Frontal cortex (tissue), 4 donors: ENCODE results near the gene SEMA3A. TPM values are rescaled to one million over a fixed set of nuclear protein-coding genes. Genes with fewer than 3 reads are reported as not detected.
"Not testable (repeated sequence)": the region's sequence is repeated elsewhere in the genome, so short reads cannot be mapped to it uniquely, and the experiment has no call there.

Experiments
- DNase-seq, 2 donors: peaks; one replicate each; pipeline ENCODE4 v3.0.0; 2012; ENCODE audit warnings: low spot score in 2 of 2
- FAIRE-seq: peaks from 2 replicates; lab custom pipeline; 2012; peaks lifted over from hg19 to GRCh38; lab: Jason Lieb, UNC
- total RNA-seq: library from RNA; depleted of rRNA; stranded (reverse); fragments of >200 nt; gene quantifications from one replicate; pipeline ENCODE4 v1.2.3, GENCODE V29; 2014
- donor health status: control.
- donor health status: control.
- donor health status: control.

The SEMA3A gene
- total RNA-seq: 33.0 TPM

DNA sequence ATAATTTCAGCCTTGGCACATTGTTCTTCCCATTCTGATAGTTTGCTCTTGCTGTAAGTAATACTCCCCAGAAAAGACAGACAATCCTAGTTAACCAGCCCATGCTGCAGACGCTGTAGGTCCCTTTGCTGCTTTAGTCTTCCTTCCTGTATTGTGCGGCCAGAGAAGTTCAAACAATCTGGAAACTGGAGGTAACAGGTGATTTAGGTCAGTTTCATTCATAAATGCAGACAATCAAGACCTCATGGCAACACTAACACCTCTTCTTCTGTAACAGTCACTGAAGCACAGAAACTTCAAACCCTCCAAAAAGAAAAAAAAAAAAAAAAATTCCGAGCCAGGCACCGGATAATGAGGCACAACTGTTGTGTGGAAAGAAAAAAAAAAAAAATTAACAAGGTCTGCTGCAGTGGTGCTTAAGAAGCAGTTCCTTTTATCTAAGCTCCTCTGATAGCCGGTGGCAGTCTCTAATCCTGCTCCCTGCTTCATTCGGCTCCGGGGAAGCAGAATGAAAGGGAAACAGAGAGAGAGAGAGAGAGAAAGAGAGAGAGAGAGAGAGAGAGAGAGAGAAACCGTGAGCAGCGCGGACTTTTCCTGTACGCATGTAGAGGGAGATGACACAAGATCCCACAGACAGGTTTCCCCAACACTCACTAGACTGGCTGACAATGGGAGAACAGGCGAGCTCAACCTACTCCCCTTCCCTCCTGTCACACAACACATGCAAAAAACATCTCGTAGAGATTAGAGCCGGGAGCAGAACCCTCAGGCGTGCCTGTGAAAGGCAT, at the start of gene SEMA3A:
TSS of gene SEMA3A (minus strand) at position 306 of the 788 bp plus-strand sequence. CDS start at position 103, 203 bp downstream.
- no peak for FAIRE-seq

DNA sequence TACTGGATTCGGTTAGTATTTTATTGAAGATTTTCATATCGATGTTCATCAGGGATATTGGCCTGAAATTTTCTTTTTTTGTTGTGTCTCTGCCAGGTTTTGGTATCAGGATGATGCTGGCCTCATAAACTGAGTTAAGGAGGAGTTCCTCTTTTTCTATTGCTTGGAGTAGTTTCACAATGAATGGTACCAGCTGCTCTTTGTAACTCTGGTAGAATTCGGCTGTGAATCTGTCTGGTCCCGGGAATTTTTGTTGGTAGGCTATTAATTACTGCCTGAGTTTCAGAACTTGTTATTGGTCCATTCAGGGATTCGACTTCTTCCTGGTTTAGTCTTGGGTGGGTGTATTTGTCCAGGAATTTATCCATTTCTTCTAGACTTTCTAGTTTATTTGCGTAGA, 48.4 kb upstream of the SEMA3A start:
- DNase-seq, FAIRE-seq: not testable (repeated sequence)

More for the DNA sequence above, at the start of gene SEMA3A:
- DNase-seq: no peak

DNA sequence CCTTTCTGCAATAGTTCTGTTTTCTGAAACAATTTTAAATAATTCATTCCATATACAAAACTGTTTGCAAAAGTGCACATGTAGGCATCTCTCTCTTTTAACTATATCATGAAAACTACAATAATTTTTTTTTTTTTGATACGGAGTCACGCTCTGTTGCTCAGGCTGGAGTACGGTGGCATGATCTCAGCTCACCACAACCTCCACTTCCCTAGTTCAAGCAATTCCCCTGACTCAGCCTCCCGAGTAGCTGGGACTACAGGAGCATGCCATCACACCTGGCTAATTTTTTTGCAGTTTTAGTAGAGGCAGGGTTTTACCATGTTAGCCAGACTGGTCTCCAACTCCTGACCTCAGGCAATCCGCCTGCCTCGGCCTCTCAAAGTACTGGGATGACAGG, 44.0 kb upstream of the SEMA3A start:
- FAIRE-seq (no peak), DNase-seq (no peak)

DNA sequence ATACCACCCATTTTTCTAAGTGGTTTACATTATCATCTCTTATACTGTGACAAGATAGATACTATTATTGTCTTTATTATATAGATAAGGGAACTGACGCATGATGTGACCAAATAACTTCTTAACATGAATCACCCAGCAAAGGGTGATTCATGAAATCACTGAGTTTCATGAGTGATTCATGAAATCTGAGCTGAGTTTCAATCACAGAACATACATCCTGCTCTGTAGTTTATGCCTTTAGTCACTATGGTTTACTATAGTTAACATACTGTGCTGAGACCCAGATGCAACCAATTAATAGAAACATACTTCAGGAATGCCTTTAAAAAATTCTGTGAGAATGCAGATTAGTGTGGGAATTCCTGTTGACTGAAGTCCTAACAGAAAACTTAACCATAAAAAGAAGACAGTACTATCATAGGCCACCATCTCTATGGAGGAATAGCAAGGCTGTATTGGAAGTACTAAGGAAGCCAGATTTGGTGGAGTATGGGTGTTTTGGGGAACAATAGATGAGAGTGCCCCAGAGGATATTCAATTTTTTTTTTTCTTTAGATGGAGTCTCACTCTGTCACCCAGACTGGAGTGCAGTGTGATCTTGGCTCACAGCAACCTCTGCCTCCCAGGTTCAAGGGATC, 43.1 kb upstream of the SEMA3A start:
- DNase-seq: no peak

DNA sequence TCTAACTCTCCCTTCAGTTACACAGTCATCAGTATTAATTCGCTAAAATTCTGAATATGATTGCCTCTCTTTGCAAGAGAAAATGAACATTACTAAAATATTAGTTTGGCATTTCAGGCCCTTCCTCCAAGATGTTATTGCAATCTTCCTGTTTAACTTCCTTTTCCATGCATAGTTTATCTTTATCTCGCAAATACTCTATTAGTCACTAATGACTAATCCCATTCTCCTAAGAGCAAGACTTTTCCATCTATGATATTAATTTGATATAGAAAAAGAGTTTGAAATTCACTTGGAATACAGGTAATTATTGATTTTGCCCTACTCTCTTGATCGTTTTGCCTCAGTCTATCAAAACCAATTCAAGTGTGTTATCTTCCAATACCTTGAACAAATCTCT, 41.8 kb upstream of the SEMA3A start:
- FAIRE-seq (no peak), DNase-seq (no peak)

More for the DNA sequence above, 43.1 kb upstream of the SEMA3A start:
- no peak for FAIRE-seq

DNA sequence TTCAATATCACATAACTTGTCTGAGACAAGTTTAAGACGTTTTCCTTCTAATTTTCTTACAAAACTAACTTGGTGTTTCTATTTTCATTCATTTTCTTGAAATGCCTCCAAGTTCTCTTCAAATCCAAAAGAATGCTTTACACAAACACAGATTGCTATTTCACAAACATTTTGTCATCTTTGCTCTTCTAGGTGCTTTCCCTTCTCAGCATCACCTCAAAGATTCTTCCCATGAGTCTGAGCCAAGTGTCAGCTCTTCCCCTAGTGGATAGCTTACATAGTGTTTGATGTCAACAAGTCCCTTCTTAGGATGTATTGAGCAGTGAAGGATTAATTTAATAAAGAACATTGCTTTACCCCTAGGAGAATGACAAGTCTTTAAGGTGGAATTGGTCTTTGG, 38.1 kb upstream of the SEMA3A start:
- FAIRE-seq: no peak
- no peak for DNase-seq

DNA sequence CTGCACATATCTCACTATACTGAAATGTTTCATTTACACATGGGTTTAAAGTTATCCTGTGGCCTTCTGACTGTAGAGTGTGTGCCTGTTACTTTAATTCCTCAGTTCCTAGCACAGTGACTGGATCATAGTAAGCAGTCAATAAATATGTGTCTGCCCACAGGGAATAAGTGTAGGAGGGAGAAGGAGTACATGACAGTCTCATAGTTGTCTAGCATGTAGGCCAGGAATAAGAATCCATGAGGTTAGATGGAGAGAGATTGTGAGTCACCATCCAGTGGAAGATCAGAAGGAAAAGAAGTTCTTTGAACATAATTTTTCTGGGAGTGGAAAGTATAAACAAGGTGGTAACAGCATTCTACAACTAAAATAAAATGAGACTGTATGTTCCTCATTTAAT, 36.6 kb upstream of the SEMA3A start:
- DNase-seq (no peak), FAIRE-seq (no peak)

DNA sequence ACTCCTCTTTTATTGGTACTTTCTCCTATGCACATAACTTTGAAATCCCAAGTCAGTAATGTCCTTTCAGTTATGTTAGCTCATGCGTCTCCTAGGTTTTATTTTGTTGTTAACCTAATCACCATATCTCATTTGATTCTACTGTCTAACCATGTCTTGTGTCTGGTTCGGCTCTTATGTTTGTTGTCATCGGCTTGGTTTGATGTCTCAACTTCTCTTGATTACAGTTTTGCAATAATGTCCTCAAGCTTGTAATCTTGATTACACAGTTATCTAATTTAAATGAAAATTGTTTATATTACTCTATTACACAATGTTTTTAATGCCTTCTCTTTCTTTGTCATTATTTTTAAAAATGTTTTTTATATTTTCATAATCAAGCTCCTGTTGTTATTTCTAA, 35.9 kb upstream of the SEMA3A start:
- DNase-seq: no peak
- FAIRE-seq: no peak

DNA sequence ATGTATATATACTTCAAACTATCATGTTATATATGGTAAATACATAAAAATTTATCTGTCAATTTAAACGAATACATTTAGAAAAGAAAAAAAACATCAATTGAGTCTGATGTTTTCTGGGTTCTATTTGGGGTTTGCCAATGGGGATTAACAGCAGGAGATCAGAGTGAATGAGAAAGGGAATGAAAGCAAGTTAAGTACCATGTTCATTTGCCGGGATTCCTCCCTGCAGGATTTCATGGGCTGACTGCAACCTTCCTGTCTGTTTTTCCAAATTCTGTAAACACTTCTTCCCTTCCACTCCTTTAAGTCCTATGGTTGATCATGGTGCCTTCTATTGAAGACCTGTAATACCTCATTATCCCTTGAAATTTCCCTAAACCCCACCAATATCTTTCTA, 33.9 kb upstream of the SEMA3A start:
- FAIRE-seq (no peak), DNase-seq (no peak)

DNA sequence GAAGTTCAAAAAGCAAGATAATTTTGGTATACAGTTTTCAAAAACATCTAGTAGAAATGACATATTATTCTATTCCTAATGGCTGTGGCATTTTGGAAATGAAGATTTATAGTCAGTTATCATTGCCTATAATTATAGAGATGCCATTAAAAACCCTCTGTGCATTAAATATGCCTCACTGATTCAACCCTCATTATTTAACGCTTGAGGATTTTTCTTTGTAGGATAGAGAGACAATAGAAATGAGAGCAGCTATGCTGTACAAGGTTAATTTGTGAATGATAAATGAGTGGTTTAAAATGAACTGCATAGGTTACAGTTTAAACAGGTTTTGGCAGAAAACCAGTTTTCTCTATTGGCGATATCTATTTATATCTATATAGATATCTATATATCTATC, 32.2 kb upstream of the SEMA3A start:
- no peak for FAIRE-seq
- DNase-seq: no peak

DNA sequence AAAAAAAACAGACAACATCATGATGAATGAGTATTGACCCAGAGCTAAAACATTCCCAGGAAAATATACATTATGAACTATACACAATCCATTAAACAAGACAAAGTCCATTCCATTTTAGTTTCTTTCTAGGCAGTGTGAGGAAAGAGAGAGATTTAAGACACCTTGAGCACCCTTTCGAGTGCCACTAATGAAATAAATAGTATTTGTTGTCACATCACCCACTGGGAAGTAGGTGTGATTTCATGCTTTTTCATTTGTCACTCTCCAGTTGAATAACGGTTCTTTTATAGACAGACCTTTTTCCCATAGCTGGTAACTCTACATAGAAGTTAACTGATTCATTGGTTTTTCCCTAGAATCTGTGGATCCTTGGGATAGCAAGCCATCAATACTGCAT, 29.9 kb upstream of the SEMA3A start:
- FAIRE-seq (no peak), DNase-seq (no peak)

DNA sequence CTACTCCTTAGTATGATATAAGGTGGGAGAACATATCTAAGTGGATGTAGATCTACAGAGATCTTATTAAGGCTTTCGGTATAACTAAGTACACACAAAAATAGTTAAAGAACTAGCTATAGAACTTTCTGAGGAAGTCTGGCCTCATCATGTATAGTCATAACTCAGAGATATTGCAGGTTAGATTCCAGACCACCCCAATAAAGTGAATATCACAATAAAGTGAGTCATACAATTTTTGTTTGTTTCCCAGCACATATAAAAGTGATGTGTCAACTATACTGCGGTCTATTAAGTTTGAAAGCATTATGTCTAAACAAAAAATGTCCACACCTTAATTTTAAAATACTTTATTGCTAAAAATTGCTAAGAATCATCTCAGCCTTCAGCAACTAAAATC, 24.7 kb upstream of the SEMA3A start:
- FAIRE-seq (no peak), DNase-seq (no peak)

DNA sequence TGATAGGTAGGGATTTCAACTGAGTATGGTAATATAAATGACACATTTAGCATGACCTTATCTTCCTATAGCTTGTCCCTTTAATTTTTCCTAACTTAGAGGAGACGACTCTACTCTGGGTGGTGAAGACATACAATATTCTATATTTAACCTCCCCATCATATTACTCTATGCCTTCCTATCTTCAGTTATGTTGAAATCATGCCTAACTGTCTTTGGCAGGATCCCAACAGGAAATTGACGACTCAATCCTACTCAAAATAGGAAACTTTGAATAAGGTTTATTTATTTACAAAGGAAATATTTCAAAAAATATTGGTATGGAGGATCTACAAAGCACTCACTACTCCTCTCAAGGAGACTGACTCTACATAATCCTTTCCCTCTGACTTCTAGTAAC, 24.1 kb upstream of the SEMA3A start:
- no peak for DNase-seq
- FAIRE-seq: no peak

DNA sequence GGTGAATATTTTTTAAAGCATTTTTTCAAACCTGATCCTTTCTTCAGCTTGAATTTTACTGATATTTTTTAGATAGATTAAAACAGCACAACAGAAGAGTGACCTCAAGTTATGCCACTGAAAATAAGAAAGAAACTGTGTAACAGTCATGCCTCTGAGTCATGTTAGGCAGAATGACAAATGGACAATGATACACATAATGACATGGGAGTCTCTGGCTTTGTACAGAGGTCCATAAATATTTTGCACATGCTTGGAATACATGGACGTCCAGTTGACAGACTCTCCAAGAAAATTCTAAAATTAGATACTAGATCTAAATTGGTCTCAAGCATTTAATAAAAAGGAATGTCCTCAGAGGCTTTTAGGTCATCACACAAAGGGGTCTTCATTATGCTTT, 21.9 kb upstream of the SEMA3A start:
- no peak for FAIRE-seq
- DNase-seq: no peak

DNA sequence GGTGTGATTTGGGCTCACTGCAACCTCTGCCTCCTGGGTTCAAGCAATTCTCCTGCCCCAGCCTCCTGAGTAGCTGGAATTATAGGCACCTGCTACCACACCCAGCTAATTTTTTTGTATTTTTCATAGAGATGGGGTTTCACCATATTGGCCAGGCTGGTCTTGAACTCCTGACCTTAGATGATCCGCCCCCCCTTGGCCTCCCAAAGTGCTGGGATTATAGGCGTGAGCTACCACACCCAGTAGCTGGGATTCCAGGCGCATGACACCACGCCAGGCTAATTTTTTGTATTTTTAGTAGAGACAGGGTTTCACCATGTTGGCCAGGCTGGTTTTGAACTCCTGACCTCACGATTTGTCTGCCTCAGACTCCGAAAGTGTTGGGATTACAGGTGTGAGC, 20.2 kb upstream of the SEMA3A start:
- not testable (repeated sequence) for DNase-seq, FAIRE-seq

DNA sequence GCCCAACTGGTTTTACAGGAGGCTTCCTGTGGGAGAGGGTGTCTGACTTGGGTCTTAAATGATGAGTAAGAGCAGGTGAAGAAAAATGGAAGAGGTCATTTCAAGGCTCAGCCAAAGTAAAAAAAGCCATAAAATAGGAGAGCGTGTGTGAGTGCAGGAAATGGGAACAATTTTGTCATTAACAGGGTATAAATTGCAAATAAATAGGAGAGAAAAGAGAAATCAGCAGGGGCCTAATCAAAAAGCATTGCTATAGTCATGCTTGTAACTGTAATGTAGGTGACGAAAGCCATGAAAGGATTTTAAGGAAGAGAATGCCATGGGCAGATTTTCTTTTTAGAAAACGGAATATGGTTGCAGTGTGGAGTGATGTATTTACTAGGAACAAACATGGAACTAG, 15.7 kb upstream of the SEMA3A start:
- DNase-seq (no peak), FAIRE-seq (no peak)

DNA sequence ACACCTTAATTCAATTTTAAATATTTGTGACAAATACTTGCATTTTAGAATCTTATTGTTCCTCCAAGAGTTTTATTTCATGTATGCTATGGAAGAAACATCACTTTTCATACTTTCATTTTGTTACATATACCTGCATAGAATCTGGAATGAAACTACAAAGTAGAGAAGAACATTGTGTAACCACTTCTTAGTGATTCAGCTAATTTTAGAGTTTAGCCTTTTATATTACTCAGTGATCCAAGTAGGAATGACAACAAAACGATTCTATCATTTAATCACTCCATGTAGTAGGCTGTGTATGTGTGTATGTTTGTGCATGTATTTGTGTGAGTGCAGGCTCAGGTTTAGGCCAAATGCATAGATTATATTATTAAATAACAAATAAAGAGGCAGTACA, 14.4 kb upstream of the SEMA3A start:
- DNase-seq (no peak), FAIRE-seq (no peak)

DNA sequence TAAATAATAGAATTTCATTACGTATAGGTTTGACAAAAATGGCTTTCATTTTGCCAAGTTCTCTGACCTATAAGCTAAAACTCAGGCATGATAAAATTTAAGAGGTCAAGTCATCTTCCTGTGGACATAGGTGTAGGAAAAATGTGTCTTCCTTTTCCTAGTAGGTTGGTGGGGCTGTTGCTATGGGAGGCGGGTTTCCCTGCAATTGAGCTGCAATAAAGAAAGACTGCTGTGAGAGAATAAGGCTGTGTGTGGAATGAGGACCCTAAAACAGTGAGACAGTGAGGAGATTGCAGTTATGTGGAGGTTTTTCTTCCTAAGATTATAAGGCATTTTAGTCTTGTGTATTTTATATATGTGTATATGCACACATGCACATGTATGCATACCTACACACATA, 13.0 kb upstream of the SEMA3A start:
- DNase-seq: no peak
- FAIRE-seq: no peak

DNA sequence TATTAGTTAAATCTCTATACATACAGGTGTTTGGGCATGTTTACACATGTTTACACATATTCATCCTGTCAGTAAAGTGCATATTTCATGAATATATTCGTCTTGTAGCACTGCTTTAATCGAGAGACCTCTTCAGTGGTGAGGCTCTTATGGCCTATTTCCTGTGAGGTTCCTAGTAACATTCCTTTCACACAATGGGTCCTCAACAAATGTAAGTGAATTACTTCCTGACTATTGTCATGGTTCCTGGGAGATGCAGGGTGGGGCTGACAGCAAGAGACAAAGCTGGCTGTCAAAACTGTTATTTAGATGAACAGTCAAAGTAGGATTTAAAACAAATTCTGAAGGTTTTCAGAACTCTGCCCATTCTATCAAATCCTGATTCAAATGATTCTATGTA, 12.4 kb upstream of the SEMA3A start:
- no peak for DNase-seq
- no peak for FAIRE-seq

DNA sequence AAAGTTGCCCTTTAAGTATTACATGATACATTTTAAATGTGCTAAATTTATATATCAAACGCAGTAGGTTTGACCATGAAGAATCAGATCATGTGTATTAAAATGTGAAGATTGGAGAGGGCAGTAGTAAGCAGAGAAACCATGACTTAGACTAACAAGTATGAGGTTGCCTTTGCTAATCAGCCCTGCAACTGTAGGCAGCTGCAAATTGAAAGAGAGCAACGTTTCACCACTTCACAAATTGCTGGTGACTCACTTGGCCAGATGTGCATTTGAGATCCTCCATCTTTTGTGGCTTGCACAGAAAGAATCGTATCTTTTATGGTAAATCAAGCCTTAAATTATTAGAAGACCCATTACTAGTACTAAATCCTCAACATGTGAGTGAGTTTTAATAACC, 10.1 kb upstream of the SEMA3A start:
- FAIRE-seq (no peak), DNase-seq (no peak)

DNA sequence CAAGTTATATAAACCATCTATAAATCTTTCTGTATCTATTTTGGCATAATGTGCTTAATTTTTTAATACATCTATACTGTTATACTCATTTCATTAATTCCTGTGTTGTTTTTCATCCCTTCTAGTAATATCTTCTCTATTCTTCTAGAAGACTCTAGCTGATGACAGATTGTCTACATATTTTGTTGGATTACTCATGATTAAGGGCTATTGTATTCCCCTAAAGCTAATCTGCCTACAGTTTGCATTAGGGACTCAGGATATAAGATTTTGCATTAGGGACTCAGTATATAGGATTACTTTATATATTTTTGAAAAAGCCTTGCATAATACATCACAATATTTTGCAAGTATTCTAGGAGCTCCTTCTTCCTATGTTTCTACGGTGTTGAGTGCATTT, 8.3 kb upstream of the SEMA3A start:
- FAIRE-seq (no peak), DNase-seq (no peak)

DNA sequence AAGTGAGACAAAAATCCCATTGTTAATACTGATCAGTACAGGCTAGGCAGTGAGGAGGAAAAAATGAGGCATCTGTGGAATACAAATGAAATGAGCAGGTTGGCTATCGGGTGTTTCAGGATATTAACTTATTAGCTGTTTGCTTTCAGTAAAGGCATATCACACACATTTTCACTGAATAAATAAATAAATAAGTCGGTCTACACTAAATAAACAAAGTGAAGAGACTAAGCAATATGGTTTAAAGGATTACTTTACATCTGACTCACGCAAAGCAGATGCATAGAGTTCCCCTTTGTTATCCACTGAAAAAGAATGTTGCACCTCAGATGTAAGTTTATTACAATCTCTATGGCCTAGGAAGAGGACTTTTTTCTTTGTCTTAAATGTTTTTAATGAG, 6.3 kb upstream of the SEMA3A start:
- DNase-seq (no peak), FAIRE-seq (no peak)
